A549 treated with DMSO at 1 μM for 4 hours (cell line): Measurements from ENCODE around the gene IFNG-AS1. TPM values are rescaled to one million over a fixed set of nuclear protein-coding genes. Genes with fewer than 3 reads are reported as not detected.

Experiments
- total RNA-seq: library from RNA; stranded (reverse); fragments of 200-300 nt; extraction: Qiagen RNA extraction; gene quantifications from 5 replicates; pipeline ENCODE4 v1.2.3, GENCODE V29; 2022; ENCODE audit warnings: low read depth

The IFNG-AS1 gene
- not detected in 5 replicates for total RNA-seq

GRCh38 chr12:67989184-67989920 is at the start of gene IFNG-AS1:
IFNG-AS1 (plus strand) TSS chr12:67989447.

Other genes starting within 250 kb of the IFNG-AS1 start
- not detected in 5 replicates for gene IFNG, start 170.3 kb downstream of the IFNG-AS1 start, total RNA-seq
- not detected in 5 replicates for gene IL26, start 236.4 kb downstream of the IFNG-AS1 start, total RNA-seq